ENCODE results near the gene ADAMTSL1. TPM values are rescaled to one million over a fixed set of nuclear protein-coding genes. Genes with fewer than 3 reads are reported as not detected.

The ADAMTSL1 gene
- total and polyA plus RNA-seq, 2 of the 8 experiments (the other 6 are each of a cell fraction or from before 2014, with no cell fraction given), result 0.84 to 1.1 TPM

DNA sequence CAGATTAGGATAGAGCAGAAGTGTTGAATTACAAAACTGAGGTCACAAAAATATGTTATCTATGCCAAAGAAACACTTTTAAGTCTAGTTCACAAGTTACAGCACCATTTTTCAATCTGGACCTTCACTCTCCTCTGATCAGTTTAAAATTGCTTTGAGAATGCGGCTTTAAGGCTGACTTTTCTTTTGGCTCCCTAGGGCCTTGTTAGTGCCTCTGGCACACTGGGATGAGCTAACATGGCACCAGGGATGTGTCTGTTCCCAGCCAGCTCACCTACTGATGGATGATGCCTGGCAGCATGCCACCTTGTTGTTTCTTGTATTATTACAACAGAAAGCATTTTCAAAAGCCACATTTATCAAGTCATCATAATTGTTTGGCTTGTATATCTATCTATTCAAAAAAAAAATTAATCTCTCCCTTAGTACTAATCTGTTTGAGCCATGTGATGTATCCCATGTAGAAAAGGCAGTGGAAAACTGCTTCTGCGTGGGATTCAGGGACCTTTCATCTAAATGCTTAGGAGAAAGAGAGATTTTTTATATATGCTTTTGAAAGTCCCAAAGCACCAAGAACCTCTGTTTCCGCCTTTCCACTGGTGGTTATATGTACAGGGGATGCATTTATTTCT, 46.6 kb downstream of the ADAMTSL1 start (continued):
- TF ChIP-seq CTBP2 (IDR thresholded peaks at IDR 0.05; ENCODE audit: borderline replicate concordance, insufficient read depth, insufficient read length, low read length) (no peak), NANOG (IDR thresholded peaks at IDR 0.05; ENCODE audit: insufficient read depth, low read depth, low read length, poor library complexity, severe bottlenecking) (no peak), BRCA1 (IDR thresholded peaks at IDR 0.05; ENCODE audit: low read depth, low read length) (no peak), MAFK (IDR thresholded peaks at IDR 0.05; ENCODE audit: low read depth, low read length) (no peak), CHD2 (IDR thresholded peaks at IDR 0.05; ENCODE audit: low read length) (no peak)

Data from H1 (cell line).